ENCODE measurements around the gene ROR1.

DNA sequence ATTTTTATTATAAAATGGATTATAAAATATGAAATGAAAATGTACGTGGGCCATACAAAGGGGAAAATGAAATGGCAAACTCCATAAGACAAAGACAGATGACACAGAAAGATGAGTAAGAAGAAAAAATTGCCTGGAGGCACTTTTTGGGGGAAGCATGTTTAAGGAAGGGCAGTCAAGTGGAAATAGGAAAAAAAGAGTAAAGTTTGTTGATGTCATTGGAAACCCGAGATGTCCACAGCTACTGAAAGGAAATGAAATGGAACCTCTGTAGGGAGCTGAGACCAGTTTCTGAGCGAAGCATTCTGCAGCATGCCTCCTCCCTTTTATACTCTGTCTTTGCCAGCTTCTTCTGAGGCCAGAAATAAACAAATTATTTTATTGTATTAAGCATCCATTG is 226.2 kb downstream of the ROR1 start:
- TF ChIP-seq, protein P1, sequence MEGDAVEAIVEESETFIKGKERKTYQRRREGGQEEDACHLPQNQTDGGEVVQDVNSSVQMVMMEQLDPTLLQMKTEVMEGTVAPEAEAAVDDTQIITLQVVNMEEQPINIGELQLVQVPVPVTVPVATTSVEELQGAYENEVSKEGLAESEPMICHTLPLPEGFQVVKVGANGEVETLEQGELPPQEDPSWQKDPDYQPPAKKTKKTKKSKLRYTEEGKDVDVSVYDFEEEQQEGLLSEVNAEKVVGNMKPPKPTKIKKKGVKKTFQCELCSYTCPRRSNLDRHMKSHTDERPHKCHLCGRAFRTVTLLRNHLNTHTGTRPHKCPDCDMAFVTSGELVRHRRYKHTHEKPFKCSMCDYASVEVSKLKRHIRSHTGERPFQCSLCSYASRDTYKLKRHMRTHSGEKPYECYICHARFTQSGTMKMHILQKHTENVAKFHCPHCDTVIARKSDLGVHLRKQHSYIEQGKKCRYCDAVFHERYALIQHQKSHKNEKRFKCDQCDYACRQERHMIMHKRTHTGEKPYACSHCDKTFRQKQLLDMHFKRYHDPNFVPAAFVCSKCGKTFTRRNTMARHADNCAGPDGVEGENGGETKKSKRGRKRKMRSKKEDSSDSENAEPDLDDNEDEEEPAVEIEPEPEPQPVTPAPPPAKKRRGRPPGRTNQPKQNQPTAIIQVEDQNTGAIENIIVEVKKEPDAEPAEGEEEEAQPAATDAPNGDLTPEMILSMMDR (IDR thresholded peaks at IDR 0.05 in 2 of 3, conservative IDR thresholded peaks at IDR 0.05 in 1 of 3; ENCODE audit: insufficient read depth in 2 of 3, low read depth in 1 of 3, low read length in 3 of 3), result no peak
- TF ChIP-seq, protein P2, sequence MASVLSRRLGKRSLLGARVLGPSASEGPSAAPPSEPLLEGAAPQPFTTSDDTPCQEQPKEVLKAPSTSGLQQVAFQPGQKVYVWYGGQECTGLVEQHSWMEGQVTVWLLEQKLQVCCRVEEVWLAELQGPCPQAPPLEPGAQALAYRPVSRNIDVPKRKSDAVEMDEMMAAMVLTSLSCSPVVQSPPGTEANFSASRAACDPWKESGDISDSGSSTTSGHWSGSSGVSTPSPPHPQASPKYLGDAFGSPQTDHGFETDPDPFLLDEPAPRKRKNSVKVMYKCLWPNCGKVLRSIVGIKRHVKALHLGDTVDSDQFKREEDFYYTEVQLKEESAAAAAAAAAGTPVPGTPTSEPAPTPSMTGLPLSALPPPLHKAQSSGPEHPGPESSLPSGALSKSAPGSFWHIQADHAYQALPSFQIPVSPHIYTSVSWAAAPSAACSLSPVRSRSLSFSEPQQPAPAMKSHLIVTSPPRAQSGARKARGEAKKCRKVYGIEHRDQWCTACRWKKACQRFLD (CRISPR knock-in tag; IDR thresholded peaks at IDR 0.05), result no peak
- TF ChIP-seq POLR3A (IDR thresholded peaks at IDR 0.05; ENCODE audit: borderline replicate concordance, extremely low read depth, insufficient read depth, insufficient read length), result no peak
- TF ChIP-seq TCFL5 (CRISPR knock-in tag; conservative IDR thresholded peaks at IDR 0.05), result no peak
- no peak for TF ChIP-seq RFX5 (IDR thresholded peaks at IDR 0.05; ENCODE audit: low read depth, low read length)
- TF ChIP-seq EGR1 (conservative IDR thresholded peaks at IDR 0.05), result no peak
- no peak for TF ChIP-seq EP300 (IDR thresholded peaks at IDR 0.05; ENCODE audit: low read length)
